RWPE1 (cell line): ENCODE measurements around the gene CMIP.

Experiments used
- CTCF ChIA-PET: fragments of 350-600 bp; sonication (Branson Sonifier 250); formaldehyde crosslinking; extraction: SDS; loops from one replicate; lab custom pipeline; 2021; lab: Yijun Ruan, JAX
- POLR2A ChIA-PET: fragments of 400-600 bp; formaldehyde crosslinking; extraction: SDS; loops from one replicate; lab custom pipeline; 2020; ENCODE audit warnings: antibody characterized with exemption; ENCODE audit not compliant: low non-redundant PET; lab: Yijun Ruan, JAX
- DNase-seq: peaks from one replicate; pipeline ENCODE4 v3.0.0; 2012; ENCODE audit warnings: low spot score
- H3K27ac ChIP-seq: fragments of 450-650 bp; 2 replicates; pipeline ENCODE4 v1.5.1; 2017
- CTCF ChIP-seq: fragments of 450-650 bp; conservative IDR thresholded peaks from 2 replicates; pipeline ENCODE4 v1.5.1; 2017; ENCODE audit warnings: low read depth, mild to moderate bottlenecking

The CMIP gene

GRCh38 chr16:81693041-81693743, 248.6 kb downstream of the CMIP start:
- no peak for TF ChIP-seq CTCF
- H3K27ac ChIP-seq, result peak overlapping the region; percentile 78; the same call in 1 of the 2 replicates
- ChIA-PET POLR2A (no interaction called here), CTCF (no interaction called here)
- no peak for DNase-seq

GRCh38 chr16:81693744-81694303, 249.2 kb downstream of the CMIP start:
- CTCF ChIA-PET, result no interaction called here
- peak overlapping the region; percentile 78 for H3K27ac ChIP-seq
- DNase-seq, result no peak
- POLR2A ChIA-PET, result no interaction called here
- TF ChIP-seq CTCF, result no peak

DNA sequence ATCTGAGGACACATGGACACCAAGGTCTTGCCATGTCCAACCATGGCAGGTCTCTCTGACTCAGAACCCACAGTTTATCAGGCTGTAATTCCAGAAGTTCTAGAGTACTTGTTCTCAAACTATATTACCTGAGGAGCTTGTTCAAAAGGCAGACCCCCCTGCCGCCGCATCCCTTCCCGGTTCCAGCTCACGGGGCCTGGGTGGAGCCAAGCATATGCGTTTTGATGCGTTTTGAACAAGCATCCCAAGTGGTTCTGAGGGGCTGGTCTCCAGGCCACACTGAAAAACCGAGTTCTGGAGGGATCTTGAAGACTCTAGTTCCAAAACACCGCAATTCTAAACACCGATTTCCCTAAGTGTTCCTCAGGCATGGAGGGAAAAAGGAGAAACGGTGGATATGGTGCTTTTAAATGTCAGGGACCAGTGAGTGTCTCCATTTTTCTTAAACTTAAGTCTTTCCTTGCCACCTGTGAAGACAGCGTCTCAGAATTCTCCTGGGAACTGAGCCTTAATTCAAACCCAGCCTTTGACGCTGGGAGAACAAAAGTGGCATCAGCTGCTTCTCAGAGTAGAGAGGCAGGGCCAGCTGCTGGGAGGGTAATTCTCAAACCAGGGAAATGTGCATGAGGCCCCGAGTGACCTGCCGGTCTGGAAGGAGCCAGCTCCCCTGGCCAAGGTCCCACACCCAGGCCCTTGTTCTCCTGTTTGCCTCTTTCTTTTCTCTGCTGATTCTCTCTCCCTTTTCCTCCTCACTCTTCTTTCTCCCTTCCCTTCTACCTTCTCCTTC, 250.1 kb downstream of the CMIP start:
- ChIA-PET CTCF (no interaction called here), POLR2A (no interaction called here)
- no peak for DNase-seq
- H3K27ac ChIP-seq, result peak overlapping the region; percentile 78
- TF ChIP-seq CTCF, result no peak

GRCh38 chr16:81695321-81696165, 250.9 kb downstream of the CMIP start:
- CTCF ChIA-PET, result interaction anchor here (0.6 to 1.1 kb wide), 3 partner anchors 19 to 291 kb away, joined by 3 to 5 read pairs (median 3); no protein-coding TSS in a partner anchor
- peak overlapping the region; percentile 78 for H3K27ac ChIP-seq

DNA sequence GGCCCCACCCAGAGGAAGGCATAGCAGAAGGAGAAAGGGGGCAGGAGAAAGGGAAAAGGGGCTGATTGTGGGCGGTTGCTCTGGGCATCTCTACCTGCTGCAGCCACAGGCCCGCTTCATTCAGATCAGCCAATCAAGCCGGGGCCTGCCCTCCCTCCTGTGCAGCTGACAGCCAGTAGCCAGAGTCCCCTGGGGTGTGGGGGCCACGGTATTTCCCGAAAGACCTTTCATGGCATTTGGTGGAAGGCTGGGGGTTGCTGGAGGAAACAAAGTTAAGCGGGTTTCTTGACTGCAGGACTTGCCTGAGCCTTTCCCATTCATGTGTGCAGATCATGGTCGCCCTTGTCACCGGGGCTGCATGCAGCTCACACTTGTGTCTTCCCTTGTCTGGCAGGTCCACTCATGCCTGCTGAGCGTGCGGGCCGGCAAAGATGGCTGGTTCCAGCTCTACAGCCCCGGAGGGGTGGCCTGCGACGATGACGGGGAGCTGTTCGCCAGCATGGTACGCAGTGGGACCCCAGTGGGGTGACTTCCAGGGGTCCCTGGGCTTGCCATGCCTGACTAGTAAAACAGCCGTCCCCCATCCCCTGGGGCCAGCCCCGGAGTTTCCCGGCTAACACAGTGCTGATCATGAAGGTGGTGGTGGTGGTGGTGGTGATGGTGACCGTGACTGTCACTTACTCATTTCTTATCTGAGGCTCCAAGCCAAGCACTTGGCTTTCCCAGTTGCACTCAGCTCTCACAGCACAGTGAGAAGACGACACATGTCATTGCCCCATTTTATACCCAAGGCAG, 251.8 kb downstream of the CMIP start:
- H3K27ac ChIP-seq, result peak overlapping the region; percentile 78
- no peak for DNase-seq
- POLR2A ChIA-PET, result no interaction called here
- CTCF ChIA-PET, result interaction anchor here (0.6 to 1.3 kb wide), 10 partner anchors 20 to 329 kb away, joined by 3 to 8 read pairs (median 3); no protein-coding TSS in a partner anchor
- no peak for TF ChIP-seq CTCF

More at GRCh38 chr16:81695321-81696165, 250.9 kb downstream of the CMIP start:
- DNase-seq, result no peak
- POLR2A ChIA-PET, result no interaction called here
- no peak for TF ChIP-seq CTCF
